Measurements from ENCODE around the gene ADCK2.
"Not testable (repeated sequence)": the region's sequence is repeated elsewhere in the genome, so short reads cannot be mapped to it uniquely, and the experiment has no call there.

The ADCK2 gene

DNA sequence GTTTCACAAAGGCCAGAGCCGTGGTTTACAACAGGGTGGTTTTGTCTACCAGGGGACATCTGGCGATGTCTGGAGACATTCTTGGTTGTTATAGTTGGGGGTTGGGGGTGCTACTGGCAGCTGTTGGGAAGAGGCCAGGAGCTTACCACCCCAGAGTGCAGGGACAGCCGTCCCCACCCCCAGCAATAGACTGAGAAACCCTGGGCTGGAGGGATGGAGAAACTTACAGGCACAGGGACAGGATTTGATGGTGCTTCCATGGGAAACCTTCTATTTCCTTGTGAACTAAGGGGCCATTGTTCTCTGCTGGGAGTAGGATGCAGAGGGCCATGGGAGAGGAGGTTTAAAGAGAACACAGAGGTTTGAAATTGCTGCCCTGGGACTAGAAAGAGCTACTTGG lies 10.9 kb downstream of the ADCK2 start:
- no peaks in the 10 kb centered on the region for H3K4me1 ChIP-seq (ENCODE audit: control insufficient read depth, insufficient read depth, low read length)
- no peaks in the 10 kb centered on the region for H3K27me3 ChIP-seq (ENCODE audit: control insufficient read depth in 1 of 2, insufficient read depth in 2 of 2, low read length in 2 of 2)
- H3K9ac ChIP-seq (ENCODE audit: low read length in 2 of 2) = no peak overlapping the region
- no peak overlapping the region for H3K27ac ChIP-seq (ENCODE audit: low read length)
- H3K36me3 ChIP-seq (ENCODE audit: control insufficient read depth in 2 of 2, insufficient read depth in 2 of 2, low read length in 2 of 2) = peaks cover 19 to 38% of the 10 kb centered on the region in 2 donors
- H3K4me3 ChIP-seq (ENCODE audit: low read length in 2 of 2) = no peak overlapping the region
- H3K9me3 ChIP-seq (ENCODE audit: control insufficient read depth in 2 of 2, low read length in 2 of 2) = no peaks in the 10 kb centered on the region

DNA sequence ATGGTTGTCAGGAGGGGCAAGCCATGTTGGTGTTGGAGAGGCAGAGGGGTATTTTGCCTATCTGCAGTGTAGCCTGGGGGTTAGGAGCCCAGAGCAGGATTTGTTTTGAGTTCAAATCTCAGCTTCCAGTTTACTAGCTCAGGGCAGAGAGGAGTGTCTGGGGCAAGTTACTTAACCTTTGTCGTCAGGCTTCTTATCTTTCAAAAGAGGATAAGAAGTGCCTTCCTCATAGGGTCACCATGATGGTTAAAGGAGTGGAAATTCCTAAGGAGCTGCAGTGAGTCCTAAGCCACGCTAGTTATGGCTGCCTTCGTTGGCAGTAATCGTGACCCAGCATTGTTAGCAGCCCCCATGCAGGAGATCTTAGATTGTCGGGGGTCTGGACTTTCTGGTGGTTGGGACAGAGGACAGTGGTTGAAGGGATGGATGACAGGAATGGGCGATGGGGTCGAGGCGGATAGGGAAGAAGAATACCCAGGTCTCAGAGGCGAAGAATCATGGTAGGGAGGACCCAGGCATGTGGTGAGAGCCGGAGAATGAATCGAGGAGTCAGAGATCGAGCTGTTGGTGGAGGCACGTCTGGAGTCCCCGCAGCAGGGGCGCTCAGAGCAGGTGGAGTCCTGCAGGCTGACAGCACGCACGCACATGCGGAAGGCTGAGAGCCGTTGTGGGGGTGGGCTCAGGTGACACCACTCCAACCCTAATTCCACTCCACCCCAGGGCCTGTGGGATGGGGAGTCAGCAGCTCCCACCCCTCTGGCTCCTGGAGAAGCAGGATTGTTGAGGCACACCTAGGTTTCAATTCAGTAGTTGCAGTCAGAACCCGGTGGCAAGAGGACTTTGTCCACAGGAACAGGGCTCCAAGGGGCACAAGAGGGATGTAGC lies 11.6 kb downstream of the ADCK2 start:
- no peak overlapping the region for H3K27ac ChIP-seq (ENCODE audit: low read length)
- H3K4me3 ChIP-seq (ENCODE audit: low read length in 2 of 2) = no peak overlapping the region
- no peak overlapping the region for H3K9ac ChIP-seq (ENCODE audit: low read length in 2 of 2)
- no peaks in the 10 kb centered on the region for H3K27me3 ChIP-seq (ENCODE audit: control insufficient read depth in 1 of 2, insufficient read depth in 2 of 2, low read length in 2 of 2)
- H3K9me3 ChIP-seq (ENCODE audit: control insufficient read depth in 2 of 2, low read length in 2 of 2) = no peaks in the 10 kb centered on the region
- no peaks in the 10 kb centered on the region for H3K4me1 ChIP-seq (ENCODE audit: control insufficient read depth, insufficient read depth, low read length)
- H3K36me3 ChIP-seq (ENCODE audit: control insufficient read depth in 2 of 2, insufficient read depth in 2 of 2, low read length in 2 of 2) = peaks cover 15 to 34% of the 10 kb centered on the region in 2 donors

DNA sequence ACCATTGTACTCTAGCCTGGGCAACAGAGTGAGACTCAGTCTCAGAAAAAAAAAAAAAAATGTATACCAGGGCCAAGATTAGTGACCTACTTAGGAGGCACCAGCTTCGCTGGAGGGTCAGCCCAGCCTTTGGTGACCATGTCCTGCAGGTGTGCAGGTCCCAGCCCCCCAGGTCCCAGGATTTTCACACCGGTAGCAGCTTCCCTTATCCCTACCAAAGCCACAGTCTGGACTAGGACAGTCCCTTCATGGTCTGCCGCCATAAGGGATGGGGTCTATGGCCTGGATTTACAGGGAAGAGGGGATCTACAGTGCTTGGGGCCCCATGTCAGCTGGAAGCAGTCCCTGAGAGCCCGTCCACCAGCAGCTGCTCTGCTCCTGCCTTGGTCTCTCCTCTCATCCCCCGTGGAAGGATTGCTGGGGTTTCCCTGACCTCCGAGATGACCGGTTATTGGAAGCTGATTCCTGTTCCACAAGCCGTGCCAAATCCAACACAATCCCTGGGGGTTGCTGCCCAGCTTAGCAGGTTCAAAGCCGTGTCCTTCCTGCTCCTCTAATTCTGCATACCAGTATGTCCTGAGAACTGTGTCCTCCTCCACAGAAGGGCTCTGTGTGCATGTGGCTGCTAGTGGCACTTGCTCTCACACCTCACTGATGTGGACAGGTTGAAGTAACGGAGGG lies 12.8 kb downstream of the ADCK2 start:
- Histone ChIP-seq H3K4me3 (ENCODE audit: low read length in 2 of 2) (no peak overlapping the region), H3K9ac (ENCODE audit: low read length in 2 of 2) (no peak overlapping the region), H3K4me1 (ENCODE audit: control insufficient read depth, insufficient read depth, low read length) (no peaks in the 10 kb centered on the region), H3K9me3 (ENCODE audit: control insufficient read depth in 2 of 2, low read length in 2 of 2) (no peaks in the 10 kb centered on the region), H3K27me3 (ENCODE audit: control insufficient read depth in 1 of 2, insufficient read depth in 2 of 2, low read length in 2 of 2) (no peaks in the 10 kb centered on the region), H3K36me3 (ENCODE audit: control insufficient read depth in 2 of 2, insufficient read depth in 2 of 2, low read length in 2 of 2) (peaks cover 21 to 40% of the 10 kb centered on the region in 2 donors), H3K27ac (ENCODE audit: low read length) (no peak overlapping the region)

DNA sequence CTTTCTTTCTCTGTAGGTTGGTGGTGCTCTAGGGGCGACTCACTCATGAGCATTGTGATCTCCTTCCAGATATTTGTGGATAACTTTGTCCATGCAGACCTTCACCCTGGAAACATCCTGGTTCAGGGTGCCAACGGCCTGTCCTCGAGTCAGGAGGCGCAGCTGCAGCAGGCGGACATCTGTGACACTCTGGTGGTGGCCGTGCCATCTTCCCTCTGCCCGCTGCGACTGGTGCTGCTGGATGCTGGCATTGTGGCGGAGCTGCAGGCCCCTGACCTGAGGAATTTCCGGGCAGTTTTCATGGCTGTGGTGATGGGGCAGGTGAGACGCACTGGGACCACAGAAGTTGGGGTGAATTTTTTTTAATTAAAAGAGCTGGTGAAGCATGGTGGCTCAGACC lies 14.2 kb downstream of the ADCK2 start:
- no peak overlapping the region for H3K9ac ChIP-seq (ENCODE audit: low read length in 2 of 2)
- H3K27ac ChIP-seq (ENCODE audit: low read length) = no peak overlapping the region
- peaks cover 21 to 37% of the 10 kb centered on the region in 2 donors for H3K36me3 ChIP-seq (ENCODE audit: control insufficient read depth in 2 of 2, insufficient read depth in 2 of 2, low read length in 2 of 2)
- H3K4me1 ChIP-seq (ENCODE audit: control insufficient read depth, insufficient read depth, low read length) = no peaks in the 10 kb centered on the region
- H3K4me3 ChIP-seq (ENCODE audit: low read length in 2 of 2) = no peak overlapping the region
- no peaks in the 10 kb centered on the region for H3K9me3 ChIP-seq (ENCODE audit: control insufficient read depth in 2 of 2, low read length in 2 of 2)
- H3K27me3 ChIP-seq (ENCODE audit: control insufficient read depth in 1 of 2, insufficient read depth in 2 of 2, low read length in 2 of 2) = no peaks in the 10 kb centered on the region

DNA sequence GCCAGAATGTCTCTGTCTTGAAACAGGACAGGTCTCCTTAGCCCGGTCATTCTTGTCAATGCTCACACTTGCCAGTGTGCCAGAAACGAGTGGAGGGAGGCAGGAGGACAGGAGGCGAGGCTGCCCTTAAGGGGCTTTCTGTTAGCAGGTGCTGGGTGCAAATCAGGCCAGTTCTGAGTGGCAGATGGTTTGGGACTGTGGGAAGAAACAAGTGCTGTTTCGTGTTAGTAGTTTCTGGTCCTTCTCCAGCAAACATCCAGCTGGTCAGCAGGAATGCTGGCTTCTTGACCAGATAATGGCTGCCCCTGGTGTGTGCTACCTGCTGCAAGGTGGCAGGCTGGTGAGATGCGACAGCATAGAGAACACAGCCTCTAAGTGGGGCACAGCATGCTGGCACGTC lies 15.6 kb downstream of the ADCK2 start:
- Histone ChIP-seq H3K27ac (ENCODE audit: low read length) (no peak overlapping the region), H3K27me3 (ENCODE audit: control insufficient read depth in 1 of 2, insufficient read depth in 2 of 2, low read length in 2 of 2) (no peaks in the 10 kb centered on the region), H3K4me1 (ENCODE audit: control insufficient read depth, insufficient read depth, low read length) (no peaks in the 10 kb centered on the region), H3K9me3 (ENCODE audit: control insufficient read depth in 2 of 2, low read length in 2 of 2) (no peaks in the 10 kb centered on the region), H3K9ac (ENCODE audit: low read length in 2 of 2) (no peak overlapping the region), H3K36me3 (ENCODE audit: control insufficient read depth in 2 of 2, insufficient read depth in 2 of 2, low read length in 2 of 2) (peaks cover 17 to 31% of the 10 kb centered on the region in 2 donors), H3K4me3 (ENCODE audit: low read length in 2 of 2) (no peak overlapping the region)

DNA sequence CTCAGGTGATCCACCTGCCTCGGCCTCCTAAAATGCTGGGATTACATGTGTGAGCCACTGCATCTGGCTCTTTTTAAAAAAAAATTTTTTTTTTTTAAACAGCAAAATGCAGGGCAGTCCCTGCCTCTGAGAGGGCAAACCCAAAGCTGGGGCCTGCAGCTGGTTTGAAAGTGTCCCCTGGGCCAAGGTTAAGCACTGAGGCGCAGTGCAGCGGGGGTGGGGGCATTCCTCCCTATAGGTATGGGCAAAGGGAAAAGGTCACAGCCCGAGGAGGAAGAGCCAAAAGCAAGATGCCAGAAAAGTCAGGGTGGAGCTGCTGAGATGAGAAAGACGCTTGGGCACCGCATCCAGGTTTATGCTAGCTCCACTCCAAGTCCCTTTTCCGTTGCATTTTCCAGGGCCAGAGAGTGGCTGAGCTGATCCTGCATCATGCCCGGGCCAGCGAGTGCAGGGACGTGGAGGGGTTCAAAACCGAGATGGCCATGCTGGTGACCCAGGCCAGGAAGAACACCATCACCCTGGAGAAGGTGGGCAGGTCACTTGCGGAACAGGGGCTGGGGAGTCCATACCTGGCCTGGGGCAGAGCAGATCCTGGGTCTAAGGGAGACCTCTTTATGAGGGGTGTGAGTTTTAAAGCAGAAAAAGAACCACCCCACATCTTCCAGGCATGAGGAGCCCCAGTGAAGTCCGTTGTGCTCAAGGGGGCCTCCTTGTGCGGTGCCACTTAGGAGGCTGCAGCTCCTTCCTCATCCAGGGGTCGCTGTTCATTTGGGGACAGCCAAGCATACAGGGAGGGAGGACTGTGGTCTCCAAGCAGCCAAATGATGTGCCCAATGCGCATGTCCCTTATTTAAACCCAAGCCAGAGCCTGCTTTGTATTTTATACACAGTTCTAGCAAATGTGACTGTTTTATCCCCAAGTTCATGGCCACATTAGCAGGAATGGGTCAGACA lies 16.7 kb downstream of the ADCK2 start:
- peaks cover 14 to 25% of the 10 kb centered on the region in 2 donors for H3K36me3 ChIP-seq (ENCODE audit: control insufficient read depth in 2 of 2, insufficient read depth in 2 of 2, low read length in 2 of 2)

DNA sequence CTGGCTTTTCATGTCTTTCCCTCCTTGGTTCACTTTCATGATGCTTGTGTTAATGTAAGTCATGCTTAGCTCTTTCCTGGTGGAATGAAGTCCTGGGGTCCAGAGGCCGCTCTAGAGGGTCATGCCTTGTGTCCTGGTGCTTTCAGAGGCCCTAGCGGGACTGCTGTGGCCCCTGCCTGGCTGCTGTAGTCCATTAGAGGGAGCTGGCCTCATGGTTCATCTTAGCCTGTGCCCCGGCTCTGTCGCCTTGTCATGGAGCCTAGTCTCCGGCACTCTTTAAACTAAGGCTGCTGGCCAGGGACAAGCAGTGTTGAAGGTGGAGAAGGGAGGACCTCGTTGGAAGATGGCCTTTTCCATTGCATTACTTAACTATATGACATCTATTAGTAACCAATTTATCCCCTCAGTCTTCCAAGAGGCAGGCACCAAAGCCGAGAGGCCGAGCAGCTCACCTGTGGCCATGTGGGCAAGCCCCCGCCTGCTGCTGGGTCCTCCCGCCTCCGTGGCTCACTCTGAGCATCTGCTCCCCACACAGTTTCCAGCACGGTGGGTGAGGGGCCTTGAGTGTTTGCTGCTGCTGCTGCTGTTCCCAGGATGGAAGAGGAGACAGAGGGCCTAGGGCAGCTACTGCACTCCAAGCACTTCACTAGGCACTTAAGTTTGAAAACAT lies 18.8 kb downstream of the ADCK2 start:
- peaks cover 8% of the 10 kb centered on the region for H3K4me1 ChIP-seq (ENCODE audit: control insufficient read depth, insufficient read depth, low read length)
- H3K9me3 ChIP-seq (ENCODE audit: control insufficient read depth in 2 of 2, low read length in 2 of 2) = no peaks in the 10 kb centered on the region
- H3K9ac ChIP-seq (ENCODE audit: low read length in 2 of 2) = no peak overlapping the region
- H3K27ac ChIP-seq (ENCODE audit: low read length) = no peak overlapping the region
- H3K36me3 ChIP-seq (ENCODE audit: control insufficient read depth in 2 of 2, insufficient read depth in 2 of 2, low read length in 2 of 2) = peaks cover 14 to 26% of the 10 kb centered on the region in 2 donors
- no peaks in the 10 kb centered on the region for H3K27me3 ChIP-seq (ENCODE audit: control insufficient read depth in 1 of 2, insufficient read depth in 2 of 2, low read length in 2 of 2)
- H3K4me3 ChIP-seq (ENCODE audit: low read length in 2 of 2) = no peak overlapping the region

More for the DNA sequence above, 16.7 kb downstream of the ADCK2 start:
- no peaks in the 10 kb centered on the region for H3K9me3 ChIP-seq (ENCODE audit: control insufficient read depth in 2 of 2, low read length in 2 of 2)
- no peak overlapping the region for H3K27ac ChIP-seq (ENCODE audit: low read length)
- no peaks in the 10 kb centered on the region for H3K27me3 ChIP-seq (ENCODE audit: control insufficient read depth in 1 of 2, insufficient read depth in 2 of 2, low read length in 2 of 2)
- no peak overlapping the region for H3K4me3 ChIP-seq (ENCODE audit: low read length in 2 of 2)
- H3K9ac ChIP-seq (ENCODE audit: low read length in 2 of 2) = no peak overlapping the region
- no peaks in the 10 kb centered on the region for H3K4me1 ChIP-seq (ENCODE audit: control insufficient read depth, insufficient read depth, low read length)

DNA sequence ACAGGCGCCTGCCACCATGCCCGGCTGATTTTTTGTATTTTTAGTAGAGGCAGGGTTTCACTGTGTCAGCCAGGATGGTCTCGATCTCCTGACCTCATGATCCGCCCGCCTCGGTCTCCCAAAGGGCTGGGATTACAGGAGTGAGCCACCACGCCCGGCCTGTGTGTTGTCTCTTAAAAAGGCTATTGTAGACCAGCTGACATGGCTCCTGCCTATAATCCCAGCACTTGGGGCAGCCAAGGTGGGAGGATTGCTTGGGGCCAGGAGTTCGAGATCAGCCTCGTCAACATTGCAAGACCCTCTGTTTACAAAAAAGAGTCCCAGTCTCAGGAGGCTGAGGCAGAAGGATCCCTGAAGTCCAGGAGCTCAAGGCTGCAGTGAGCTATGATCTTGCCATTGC lies 21.1 kb downstream of the ADCK2 start:
- peaks cover 21% of the 10 kb centered on the region for H3K4me1 ChIP-seq (ENCODE audit: control insufficient read depth, insufficient read depth, low read length)
- not testable (repeated sequence) for H3K27me3 ChIP-seq (ENCODE audit: control insufficient read depth in 1 of 2, insufficient read depth in 2 of 2, low read length in 2 of 2); H3K9ac ChIP-seq (ENCODE audit: low read length in 2 of 2); H3K27ac ChIP-seq (ENCODE audit: low read length); H3K9me3 ChIP-seq (ENCODE audit: control insufficient read depth in 2 of 2, low read length in 2 of 2); H3K4me3 ChIP-seq (ENCODE audit: low read length in 2 of 2)
- peaks cover 6 to 19% of the 10 kb centered on the region in 2 donors for H3K36me3 ChIP-seq (ENCODE audit: control insufficient read depth in 2 of 2, insufficient read depth in 2 of 2, low read length in 2 of 2)

DNA sequence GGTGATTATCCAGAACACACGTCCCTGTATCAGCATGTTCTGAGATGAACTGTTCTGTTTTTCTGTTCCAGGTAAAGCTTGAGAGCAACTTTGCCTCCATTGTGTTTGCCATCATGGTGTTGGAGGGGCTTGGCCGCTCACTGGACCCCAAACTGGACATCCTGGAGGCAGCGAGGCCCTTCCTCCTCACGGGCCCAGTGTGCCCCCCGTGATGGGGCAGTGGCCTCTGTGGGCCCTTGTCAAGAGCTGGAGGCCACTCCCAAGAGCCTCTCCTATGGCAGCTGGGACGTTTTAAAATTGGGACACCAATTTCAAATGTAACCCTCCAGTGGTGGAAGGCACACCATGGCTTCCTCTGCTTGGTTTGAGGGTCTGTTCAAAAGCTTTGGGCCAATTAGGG lies 21.8 kb downstream of the ADCK2 start:
- peaks cover 4 to 15% of the 10 kb centered on the region in 2 donors for H3K36me3 ChIP-seq (ENCODE audit: control insufficient read depth in 2 of 2, insufficient read depth in 2 of 2, low read length in 2 of 2)
- no peak overlapping the region for H3K9ac ChIP-seq (ENCODE audit: low read length in 2 of 2)
- H3K4me1 ChIP-seq (ENCODE audit: control insufficient read depth, insufficient read depth, low read length) = peaks cover 25% of the 10 kb centered on the region
- no peaks in the 10 kb centered on the region for H3K27me3 ChIP-seq (ENCODE audit: control insufficient read depth in 1 of 2, insufficient read depth in 2 of 2, low read length in 2 of 2)
- H3K4me3 ChIP-seq (ENCODE audit: low read length in 2 of 2) = no peak overlapping the region
- no peak overlapping the region for H3K27ac ChIP-seq (ENCODE audit: low read length)
- no peaks in the 10 kb centered on the region for H3K9me3 ChIP-seq (ENCODE audit: control insufficient read depth in 2 of 2, low read length in 2 of 2)

DNA sequence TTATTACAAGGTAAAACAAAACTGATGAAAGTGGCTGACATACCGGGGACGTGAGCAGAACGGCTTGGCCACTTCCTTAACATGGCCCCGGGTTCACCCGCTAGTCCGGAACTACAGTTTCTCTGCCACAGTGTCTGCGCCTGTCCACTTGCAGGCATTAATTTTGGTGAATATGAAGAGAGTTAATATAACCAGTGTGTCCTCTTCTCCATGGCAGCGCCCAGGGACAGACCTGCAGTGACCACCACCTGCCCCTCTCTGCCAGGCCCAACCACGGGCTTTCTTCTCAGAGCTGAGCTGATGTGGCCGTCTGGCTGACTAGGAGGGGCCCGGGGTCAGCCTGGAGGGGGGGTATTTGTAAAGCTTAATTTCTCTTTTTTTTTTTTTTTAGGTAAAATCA lies 22.6 kb downstream of the ADCK2 start:
- Histone ChIP-seq H3K27ac (ENCODE audit: low read length) (peak overlapping the region; percentile 94), H3K4me3 (ENCODE audit: low read length in 2 of 2) (no peak overlapping the region), H3K9ac (ENCODE audit: low read length in 2 of 2) (no peak overlapping the region), H3K36me3 (ENCODE audit: control insufficient read depth in 2 of 2, insufficient read depth in 2 of 2, low read length in 2 of 2) (peaks cover 0 to 11% of the 10 kb centered on the region in 2 donors), H3K9me3 (ENCODE audit: control insufficient read depth in 2 of 2, low read length in 2 of 2) (no peaks in the 10 kb centered on the region), H3K4me1 (ENCODE audit: control insufficient read depth, insufficient read depth, low read length) (peaks cover 25% of the 10 kb centered on the region), H3K27me3 (ENCODE audit: control insufficient read depth in 1 of 2, insufficient read depth in 2 of 2, low read length in 2 of 2) (no peaks in the 10 kb centered on the region)

All from stomach smooth muscle (tissue), 2 donors.